PFSK-1 (cell line): ENCODE measurements around the gene KDF1.

Experiments used
- POLR2AphosphoS5 ChIP-seq: IDR thresholded peaks from 2 replicates; pipeline ENCODE4 v1.6.1; 2012; ENCODE audit warnings: low read depth, mild to moderate bottlenecking, control low read depth, low read length, moderate library complexity
- TAF1 ChIP-seq: IDR thresholded peaks from 2 replicates; pipeline ENCODE4 v1.6.1; 2012; ENCODE audit warnings: low read length, control low read depth, borderline replicate concordance; ENCODE audit not compliant: insufficient read depth

DNA sequence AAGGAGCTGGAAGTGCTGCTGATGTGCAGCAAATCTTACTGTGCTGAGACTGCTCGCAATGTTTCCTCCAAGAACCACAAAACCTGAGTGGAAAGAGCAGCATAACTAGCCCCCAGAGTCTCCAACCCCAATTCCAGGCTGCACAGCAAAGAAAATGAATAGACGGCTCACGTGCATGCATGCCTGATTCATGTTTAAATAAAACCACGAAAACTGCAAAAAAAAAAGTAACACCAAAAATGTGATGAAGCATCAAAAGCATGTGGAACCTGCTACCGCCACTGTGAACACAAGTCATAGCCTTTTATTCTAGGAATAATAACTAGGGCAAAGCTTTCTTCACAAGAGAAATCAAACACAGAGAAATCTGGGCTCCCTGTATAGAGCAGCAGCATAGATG lies 23.6 kb upstream of the KDF1 start:
- TF ChIP-seq TAF1 (no peak), POLR2AphosphoS5 (no peak)
